Activated naive CD4-positive, alpha-beta T cell treated with anti-CD3 and anti-CD28 coated beads, Interleukin-2, amount 50 U/mL, for 24 hours (primary cell): ENCODE results near the gene GOLM1.
A peak's percentile ranks its signal among the peaks of the same experiment; 100 is the strongest.

ENCODE experiments used
- H3K27ac Mint-ChIP-seq: one replicate; pipeline ENCODE4 v1.8.0; 2021; ENCODE audit warnings: mild to moderate bottlenecking, mixed read lengths
- H3K27me3 Mint-ChIP-seq: one replicate; pipeline ENCODE4 v1.8.0; 2021; ENCODE audit warnings: mixed read lengths
- H3K36me3 Mint-ChIP-seq: one replicate; pipeline ENCODE4 v1.8.0; 2021; ENCODE audit warnings: mixed read lengths
- H3K4me1 Mint-ChIP-seq: one replicate; pipeline ENCODE4 v1.8.0; 2021; ENCODE audit warnings: mixed read lengths
- H3K4me3 Mint-ChIP-seq: one replicate; pipeline ENCODE4 v1.8.0; 2021; ENCODE audit warnings: mild to moderate bottlenecking, mixed read lengths
- H3K9me3 Mint-ChIP-seq: one replicate; pipeline ENCODE4 v1.8.0; 2021; ENCODE audit warnings: mixed read lengths

Gene GOLM1

GRCh38 chr9:86041311-86041741, 58.0 kb downstream of the GOLM1 start:
- Mint-ChIP-seq H3K4me3 (no peak overlapping the region), H3K27me3 (peaks cover 4% of the 10 kb centered on the region), H3K36me3 (no peaks in the 10 kb centered on the region), H3K4me1 (no peaks in the 10 kb centered on the region), H3K9me3 (no peaks in the 10 kb centered on the region), H3K27ac (no peak overlapping the region)

- H3K4me3 Mint-ChIP-seq: no peak overlapping the region
- peaks cover 4% of the 10 kb centered on the region for H3K27me3 Mint-ChIP-seq
- H3K36me3 Mint-ChIP-seq: no peaks in the 10 kb centered on the region
- H3K4me1 Mint-ChIP-seq: no peaks in the 10 kb centered on the region
- H3K9me3 Mint-ChIP-seq: no peaks in the 10 kb centered on the region
- H3K27ac Mint-ChIP-seq: no peak overlapping the region
Observed at GRCh38 chr9:86040861-86041155, 58.5 kb downstream of the GOLM1 start.

GRCh38 chr9:86039991-86040860, 59.1 kb downstream of the GOLM1 start:
- no peaks in the 10 kb centered on the region for H3K36me3 Mint-ChIP-seq
- H3K27ac Mint-ChIP-seq: no peak overlapping the region
- H3K4me3 Mint-ChIP-seq: no peak overlapping the region
- H3K27me3 Mint-ChIP-seq: peaks cover 4% of the 10 kb centered on the region
- H3K4me1 Mint-ChIP-seq: no peaks in the 10 kb centered on the region
- no peaks in the 10 kb centered on the region for H3K9me3 Mint-ChIP-seq

GRCh38 chr9:86036555-86036954, 62.8 kb downstream of the GOLM1 start:
- H3K4me3 Mint-ChIP-seq: no peak overlapping the region
- H3K27ac Mint-ChIP-seq: no peak overlapping the region
- no peaks in the 10 kb centered on the region for H3K36me3 Mint-ChIP-seq
- peaks cover 4% of the 10 kb centered on the region for H3K27me3 Mint-ChIP-seq
- no peaks in the 10 kb centered on the region for H3K4me1 Mint-ChIP-seq
- no peaks in the 10 kb centered on the region for H3K9me3 Mint-ChIP-seq

GRCh38 chr9:86035827-86036440, 63.4 kb downstream of the GOLM1 start:
- Mint-ChIP-seq H3K9me3 (no peaks in the 10 kb centered on the region), H3K4me1 (no peaks in the 10 kb centered on the region), H3K36me3 (no peaks in the 10 kb centered on the region), H3K4me3 (no peak overlapping the region), H3K27me3 (peaks cover 4% of the 10 kb centered on the region), H3K27ac (no peak overlapping the region)

GRCh38 chr9:86034863-86035734, 64.3 kb downstream of the GOLM1 start:
- Mint-ChIP-seq H3K36me3 (no peaks in the 10 kb centered on the region), H3K27me3 (peaks cover 4% of the 10 kb centered on the region), H3K4me1 (no peaks in the 10 kb centered on the region), H3K4me3 (no peak overlapping the region), H3K27ac (no peak overlapping the region), H3K9me3 (no peaks in the 10 kb centered on the region)

GRCh38 chr9:86027767-86028166, 71.6 kb downstream of the GOLM1 start:
- Mint-ChIP-seq H3K4me1 (peaks cover 6% of the 10 kb centered on the region), H3K36me3 (peaks cover 34% of the 10 kb centered on the region), H3K27ac (no peak overlapping the region), H3K4me3 (no peak overlapping the region), H3K27me3 (no peaks in the 10 kb centered on the region), H3K9me3 (no peaks in the 10 kb centered on the region)

- Mint-ChIP-seq H3K4me3 (no peak overlapping the region), H3K4me1 (peaks cover 30% of the 10 kb centered on the region), H3K9me3 (no peaks in the 10 kb centered on the region), H3K27ac (peak overlapping the region; percentile 56), H3K36me3 (peaks cover 45% of the 10 kb centered on the region), H3K27me3 (no peaks in the 10 kb centered on the region)
Observed at GRCh38 chr9:86022687-86023266, 76.6 kb downstream of the GOLM1 start.

GRCh38 chr9:86021166-86021565, 78.2 kb downstream of the GOLM1 start:
- peak overlapping the region; percentile 12 for H3K27ac Mint-ChIP-seq
- H3K27me3 Mint-ChIP-seq: no peaks in the 10 kb centered on the region
- H3K4me3 Mint-ChIP-seq: no peak overlapping the region
- peaks cover 30% of the 10 kb centered on the region for H3K4me1 Mint-ChIP-seq
- no peaks in the 10 kb centered on the region for H3K9me3 Mint-ChIP-seq
- peaks cover 41% of the 10 kb centered on the region for H3K36me3 Mint-ChIP-seq

GRCh38 chr9:86020731-86021130, 78.6 kb downstream of the GOLM1 start:
- Mint-ChIP-seq H3K27ac (no peak overlapping the region), H3K4me3 (no peak overlapping the region), H3K9me3 (no peaks in the 10 kb centered on the region), H3K27me3 (no peaks in the 10 kb centered on the region), H3K4me1 (peaks cover 30% of the 10 kb centered on the region), H3K36me3 (peaks cover 37% of the 10 kb centered on the region)

GRCh38 chr9:86009133-86009532, 90.2 kb downstream of the GOLM1 start:
- no peaks in the 10 kb centered on the region for H3K4me1 Mint-ChIP-seq
- no peaks in the 10 kb centered on the region for H3K9me3 Mint-ChIP-seq
- H3K36me3 Mint-ChIP-seq: peaks cover 25% of the 10 kb centered on the region
- peak overlapping the region; percentile 62 for H3K27ac Mint-ChIP-seq
- no peaks in the 10 kb centered on the region for H3K27me3 Mint-ChIP-seq
- H3K4me3 Mint-ChIP-seq: no peak overlapping the region

- H3K4me1 Mint-ChIP-seq: no peaks in the 10 kb centered on the region
- peaks cover 52% of the 10 kb centered on the region for H3K36me3 Mint-ChIP-seq
- no peak overlapping the region for H3K27ac Mint-ChIP-seq
- no peaks in the 10 kb centered on the region for H3K27me3 Mint-ChIP-seq
- H3K4me3 Mint-ChIP-seq: no peak overlapping the region
- H3K9me3 Mint-ChIP-seq: no peaks in the 10 kb centered on the region
Observed at GRCh38 chr9:86005253-86005775, 94.0 kb downstream of the GOLM1 start.

GRCh38 chr9:85995599-85995998, 103.8 kb downstream of the GOLM1 start:
- Mint-ChIP-seq H3K27ac (no peak overlapping the region), H3K27me3 (no peaks in the 10 kb centered on the region), H3K9me3 (no peaks in the 10 kb centered on the region), H3K4me1 (peaks cover 11% of the 10 kb centered on the region), H3K36me3 (peaks cover 32% of the 10 kb centered on the region), H3K4me3 (no peak overlapping the region)

- Mint-ChIP-seq H3K9me3 (no peaks in the 10 kb centered on the region), H3K36me3 (peaks cover 29% of the 10 kb centered on the region), H3K4me3 (no peak overlapping the region), H3K27ac (no peak overlapping the region), H3K4me1 (peaks cover 11% of the 10 kb centered on the region), H3K27me3 (no peaks in the 10 kb centered on the region)
Observed at GRCh38 chr9:85995097-85995496, 104.3 kb downstream of the GOLM1 start.

GRCh38 chr9:85994191-85994590, 105.2 kb downstream of the GOLM1 start:
- H3K9me3 Mint-ChIP-seq: no peaks in the 10 kb centered on the region

More at GRCh38 chr9:85994191-85994590, 105.2 kb downstream of the GOLM1 start:
- no peak overlapping the region for H3K27ac Mint-ChIP-seq
- peaks cover 11% of the 10 kb centered on the region for H3K4me1 Mint-ChIP-seq
- H3K36me3 Mint-ChIP-seq: peaks cover 34% of the 10 kb centered on the region
- no peaks in the 10 kb centered on the region for H3K27me3 Mint-ChIP-seq
- no peak overlapping the region for H3K4me3 Mint-ChIP-seq
